HT1080 (cell line): ENCODE data around the gene STN1. TPM values are rescaled to one million over a fixed set of nuclear protein-coding genes. Genes with fewer than 3 reads are reported as not detected.

Experiments used
- DNase-seq: peaks from one replicate; pipeline ENCODE4 v3.0.0-alpha.2; 2015; ENCODE audit warnings: low read depth
- total RNA-seq: library from RNA; depleted of rRNA; stranded (reverse); fragments of >200 nt; shearing (Covaris generic); gene quantifications from 2 replicates; pipeline ENCODE4 v1.2.3, GENCODE V29; 2014

Gene STN1
- total RNA-seq, 1 experiment from 2014 or later = 35.9 TPM

DNA sequence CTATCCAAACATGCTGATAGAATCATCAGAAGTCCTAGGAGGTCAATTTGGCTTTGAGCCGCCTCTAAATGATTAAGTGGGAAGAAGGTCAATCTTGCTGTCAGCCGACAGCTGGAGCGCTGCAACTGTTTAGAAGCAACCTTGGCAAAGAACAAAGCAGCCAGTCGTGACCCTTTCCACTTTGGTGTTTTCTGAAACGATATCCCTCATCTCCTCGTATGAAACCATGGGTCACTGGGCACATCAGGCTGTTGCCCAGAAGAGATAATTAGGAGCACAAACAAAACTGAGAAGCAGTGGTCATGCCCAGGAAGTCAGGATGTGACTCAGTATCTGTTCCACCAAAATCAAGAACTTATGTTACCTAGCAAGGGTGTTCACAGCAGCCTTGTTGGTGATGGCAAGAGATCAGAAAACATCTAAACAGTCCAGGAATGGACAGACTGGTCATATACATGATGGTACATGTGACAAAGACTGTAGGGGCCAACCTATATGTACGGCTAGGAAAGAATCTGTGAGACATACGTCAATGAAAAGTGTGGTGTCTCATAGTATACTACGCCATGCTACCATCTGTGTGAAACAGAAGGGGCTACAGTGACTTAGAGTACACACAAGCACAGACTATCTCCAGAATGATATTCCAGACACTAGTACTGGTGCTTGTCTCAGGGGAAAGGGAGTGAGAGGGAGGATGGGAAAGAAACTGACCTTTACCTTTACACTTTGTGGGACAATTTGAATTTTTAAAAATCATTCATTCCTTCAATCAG, 22.4 kb downstream of the STN1 start:
- peak; percentile 90 for DNase-seq

DNA sequence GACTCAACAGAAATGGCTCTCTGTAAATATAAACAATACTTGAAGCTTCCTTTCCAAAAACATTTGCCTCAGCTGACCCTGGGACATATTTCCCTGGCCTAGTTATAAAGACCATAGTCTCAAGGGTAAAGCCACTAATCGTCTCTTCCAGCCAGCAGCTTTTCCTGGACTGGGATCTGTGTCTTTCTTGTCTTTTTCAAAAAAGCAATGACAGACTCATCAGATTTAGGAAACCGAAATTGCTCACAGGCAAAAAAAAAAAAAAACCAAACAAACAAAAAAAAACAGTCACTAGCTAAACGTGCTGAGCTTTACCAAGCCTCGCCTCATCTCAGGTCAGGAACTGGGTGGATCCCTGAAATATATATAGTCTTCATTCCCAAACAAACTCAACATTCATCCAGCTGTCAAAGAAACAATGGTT, 23.5 kb downstream of the STN1 start:
- peak; percentile 39 for DNase-seq

DNA sequence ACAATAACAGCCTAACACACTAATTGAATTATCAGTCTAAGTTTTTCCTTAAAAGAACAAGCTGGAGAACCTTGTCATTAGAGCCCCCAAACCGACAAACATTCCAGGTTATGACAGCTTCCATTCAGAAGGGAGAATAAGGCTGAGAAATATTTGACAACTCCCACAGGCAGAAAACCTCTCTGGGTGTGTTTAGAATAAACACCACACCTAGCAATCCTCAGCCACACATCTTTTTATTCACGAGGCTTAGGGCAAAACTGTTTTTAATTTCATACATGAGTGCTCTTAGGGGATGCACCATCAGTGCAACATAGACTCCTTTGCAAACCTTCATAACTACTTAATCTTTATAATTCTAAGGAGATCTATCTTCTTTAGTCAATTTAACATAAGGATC, 24.2 kb downstream of the STN1 start:
- DNase-seq = no peak

DNA sequence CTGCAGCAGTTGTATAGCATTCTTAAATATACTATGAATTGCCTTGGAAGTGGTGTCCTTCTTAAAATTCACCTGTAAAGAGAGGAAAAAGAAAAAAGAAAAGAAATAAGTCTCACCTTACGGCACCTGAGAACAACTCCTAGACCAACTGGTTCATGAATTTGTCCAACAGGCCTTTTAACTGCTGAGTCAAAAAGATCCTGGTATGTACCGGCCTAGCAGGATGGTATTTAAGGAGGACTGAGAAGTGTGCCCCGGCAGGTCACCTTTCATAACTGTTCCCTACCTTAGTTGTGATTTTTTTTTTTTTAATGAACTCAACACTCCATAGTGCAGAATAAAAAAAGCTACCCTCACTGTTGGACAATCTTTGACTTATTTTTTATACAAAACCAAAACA, 25.8 kb downstream of the STN1 start:
- DNase-seq = no peak

DNA sequence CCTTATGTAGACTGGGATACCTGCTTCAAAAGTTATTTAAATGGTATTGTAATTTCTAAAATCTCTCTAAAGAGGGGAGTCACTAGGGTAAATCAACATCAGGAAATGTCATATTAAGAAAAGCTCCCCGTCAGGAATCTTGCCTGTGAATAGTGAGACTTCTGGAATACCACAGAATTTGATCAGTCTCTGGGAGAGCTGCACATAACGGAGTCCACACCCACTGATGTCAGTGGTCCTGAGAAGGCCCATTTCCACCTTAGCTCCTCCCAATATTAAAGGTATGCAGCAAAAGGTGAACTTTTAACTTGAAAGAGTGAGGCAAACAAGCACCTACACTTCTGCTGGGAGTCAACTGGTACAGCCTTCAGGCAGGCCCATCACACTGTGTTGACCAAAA, 27.3 kb downstream of the STN1 start:
- DNase-seq = no peak

DNA sequence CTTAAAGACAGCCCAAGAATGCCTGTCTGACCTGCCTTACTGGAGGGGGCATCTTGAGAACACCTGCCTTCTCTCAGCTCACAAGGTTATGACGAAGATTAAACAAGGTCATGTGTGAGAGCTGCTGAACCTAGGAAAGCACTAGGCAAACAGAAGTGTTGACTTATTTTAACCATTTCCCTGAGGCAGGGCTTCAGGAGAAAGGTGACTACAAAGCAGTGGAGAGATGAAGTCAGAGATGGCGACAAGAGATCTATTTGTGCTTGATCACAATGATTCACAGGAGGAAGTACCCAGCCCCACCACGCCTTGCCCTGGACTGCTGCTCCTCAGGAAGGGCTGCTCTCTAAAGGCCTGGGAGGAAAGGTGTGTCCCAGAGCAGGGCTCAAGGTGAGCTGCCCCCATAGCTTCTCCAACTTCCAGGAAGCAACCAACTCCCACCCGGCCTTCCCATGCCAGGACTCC, 27.8 kb downstream of the STN1 start:
- peak; percentile 80 for DNase-seq

DNA sequence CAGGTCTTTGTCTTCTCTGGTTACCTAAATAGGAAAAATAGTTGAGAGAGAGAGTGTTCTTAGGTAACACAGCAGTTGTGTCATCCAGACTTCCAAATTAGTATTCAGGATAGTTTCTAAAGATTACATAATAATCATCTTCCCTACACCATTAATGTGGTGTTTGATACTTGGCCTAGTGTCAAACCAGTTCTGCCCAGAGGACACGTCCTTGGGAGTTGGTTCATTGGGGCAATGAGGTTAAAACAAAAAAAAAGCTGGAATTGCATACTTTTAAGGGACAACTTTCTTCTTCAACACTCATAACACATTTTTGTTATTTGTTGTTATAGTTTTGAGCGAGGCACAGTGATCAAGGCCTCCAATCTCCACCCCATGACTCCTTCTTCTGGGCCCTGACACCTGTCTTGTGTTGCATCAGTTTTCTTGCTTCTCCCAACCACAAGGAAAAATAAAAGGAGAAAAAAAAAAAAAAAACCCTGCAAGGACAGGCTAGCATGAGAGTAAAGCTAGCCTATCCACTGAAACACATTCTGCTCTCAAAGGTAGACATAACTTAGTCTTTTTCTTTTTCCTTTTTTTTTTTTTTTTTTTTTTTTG, 28.8 kb downstream of the STN1 start:
- no peak for DNase-seq

DNA sequence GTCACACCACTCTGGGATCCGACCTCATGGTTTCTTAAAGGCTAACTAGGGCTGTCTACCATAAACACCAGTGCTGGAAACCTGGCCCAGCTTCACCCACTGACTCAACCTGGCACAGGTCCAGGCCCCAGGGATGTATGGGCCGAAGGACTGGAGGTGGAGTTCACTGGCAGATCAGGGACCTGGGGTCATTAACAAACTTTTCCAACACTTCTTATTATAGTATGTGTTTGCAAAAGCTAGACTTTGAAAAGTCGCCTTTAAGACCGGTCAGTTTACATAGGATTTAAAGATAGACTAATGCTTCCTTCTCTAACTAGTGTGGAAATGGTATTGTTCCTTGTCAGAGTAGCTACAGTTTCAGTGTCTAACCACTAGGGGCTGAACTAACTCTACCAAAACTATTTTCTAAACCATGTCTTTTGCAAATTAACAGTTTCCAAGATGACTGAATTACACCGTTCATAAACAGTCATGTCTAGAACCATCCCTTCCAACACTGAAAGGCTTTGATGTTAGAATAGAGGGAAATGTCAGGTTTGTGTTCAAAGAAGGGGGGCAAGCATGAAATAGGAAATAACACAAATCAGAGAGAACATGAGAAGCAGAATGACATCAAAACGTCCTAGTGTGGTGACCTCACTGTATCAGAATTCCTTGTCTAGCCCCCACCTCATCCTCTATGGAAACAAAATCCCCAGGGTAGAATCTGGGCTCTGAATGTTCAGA, 29.7 kb downstream of the STN1 start:
- peak; percentile 85 for DNase-seq

DNA sequence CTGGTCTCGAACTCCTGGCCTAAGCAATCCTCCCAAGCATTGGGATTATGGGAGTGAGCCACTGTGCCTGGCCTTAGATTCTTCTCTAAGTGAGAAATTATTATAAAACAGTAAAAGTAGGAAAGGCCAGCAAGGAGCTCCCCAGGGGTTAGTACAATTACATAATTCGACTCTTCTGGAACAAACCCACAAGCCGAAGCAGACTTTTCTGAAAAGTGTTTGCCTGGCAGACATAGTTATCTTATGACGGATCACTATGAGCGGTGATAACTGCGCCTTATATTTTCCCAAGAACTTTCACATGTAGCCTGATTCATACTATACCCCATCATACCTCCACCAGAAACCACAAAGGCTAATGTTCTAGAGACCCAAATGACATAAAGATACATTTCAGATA, 32.4 kb downstream of the STN1 start:
- no peak for DNase-seq

DNA sequence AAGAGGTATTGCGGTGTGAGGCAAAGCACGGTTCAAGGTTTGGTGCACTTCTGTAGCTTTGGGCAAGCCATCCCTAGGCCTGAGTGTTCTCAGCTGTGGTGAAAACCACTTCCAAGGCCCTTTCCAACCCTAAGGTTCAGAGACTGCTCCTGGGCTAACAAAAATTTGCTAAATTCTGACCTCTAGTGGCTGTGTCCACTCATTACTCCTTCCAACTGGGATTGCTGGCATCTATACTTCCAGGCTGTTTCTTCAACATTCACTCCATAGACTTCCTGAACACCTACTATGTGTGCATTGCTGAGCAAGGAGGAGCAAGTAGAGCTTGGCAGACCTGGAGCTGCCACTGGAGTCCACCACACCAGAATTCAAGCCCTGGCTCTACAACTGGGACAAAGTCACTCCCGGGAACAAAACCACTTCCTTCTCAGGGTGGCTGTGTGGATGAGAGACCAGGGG, 33.3 kb downstream of the STN1 start:
- DNase-seq = peak; percentile 66

DNA sequence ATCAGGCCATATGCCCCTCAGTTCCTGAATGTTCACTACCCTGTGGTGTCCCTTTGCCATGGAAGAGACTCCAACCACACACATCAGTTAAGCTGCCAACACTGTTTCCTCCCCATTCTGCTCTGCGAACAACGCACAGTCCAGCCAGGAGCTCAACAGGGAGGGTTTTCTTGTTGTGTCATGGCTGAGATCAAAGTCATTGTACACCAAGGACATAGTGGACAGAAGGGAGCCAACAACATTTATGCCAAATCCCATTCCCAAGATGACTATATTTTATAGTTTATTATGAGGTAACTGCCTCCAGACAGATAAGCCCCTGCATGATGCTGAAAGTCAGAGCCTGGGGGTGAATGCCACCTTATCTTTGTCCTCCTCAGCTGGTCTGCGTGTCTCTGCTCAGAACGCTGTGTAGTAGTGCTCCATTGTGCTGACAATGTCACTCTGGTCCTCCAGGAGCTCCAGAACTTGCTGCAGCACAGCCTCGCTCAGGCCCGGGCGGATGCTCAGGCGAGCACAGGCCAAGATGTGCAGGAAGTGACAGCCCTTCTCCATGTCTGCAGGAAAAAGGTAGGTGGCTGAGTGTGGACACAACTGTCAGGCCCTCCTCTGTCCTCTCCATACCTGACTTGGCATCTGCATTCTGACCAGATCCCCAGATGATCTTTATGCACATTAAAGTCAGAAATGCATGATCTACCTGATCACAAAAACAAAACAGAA, 35.5 kb downstream of the STN1 start:
- DNase-seq = no peak

DNA sequence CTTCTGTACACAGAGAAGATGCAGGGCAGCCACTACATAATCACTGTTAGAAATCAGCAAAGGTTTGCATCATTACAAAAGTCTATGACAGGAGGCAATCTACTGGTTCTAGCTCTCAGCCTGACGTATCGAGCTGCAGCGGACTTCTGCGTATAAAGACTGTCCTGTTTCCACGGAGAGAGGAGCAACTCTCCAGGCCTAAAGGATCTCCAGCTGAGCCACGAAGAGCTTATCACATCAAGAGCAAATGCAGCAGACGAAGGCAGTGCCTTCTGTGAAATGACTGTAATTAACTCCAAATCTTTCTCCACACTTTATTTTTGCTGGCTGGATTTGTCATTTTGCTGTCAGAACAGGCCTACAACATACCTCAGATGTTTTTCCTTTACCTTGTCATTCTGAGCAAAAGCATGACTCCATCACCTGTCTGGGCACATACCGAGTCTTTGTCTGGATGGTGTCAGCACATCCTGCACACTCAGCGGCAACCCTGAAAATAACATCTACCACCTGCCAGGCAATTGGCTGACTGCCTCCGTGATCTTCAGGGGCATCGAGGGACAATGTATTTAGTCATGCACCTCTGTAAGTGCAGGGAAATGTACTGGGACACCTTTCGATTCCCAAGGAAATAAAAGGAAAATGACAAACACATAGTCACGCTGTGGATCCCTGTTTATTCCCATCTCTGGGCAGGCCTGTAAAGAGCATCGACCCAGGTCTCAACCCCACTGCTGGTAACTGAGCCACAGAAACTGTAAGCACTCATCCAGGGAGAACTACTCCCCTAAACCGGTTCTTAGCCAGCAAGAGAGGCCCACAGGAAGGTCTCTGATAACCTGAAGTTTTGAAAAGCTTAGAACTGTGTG, 36.3 kb downstream of the STN1 start:
- DNase-seq = no peak

DNA sequence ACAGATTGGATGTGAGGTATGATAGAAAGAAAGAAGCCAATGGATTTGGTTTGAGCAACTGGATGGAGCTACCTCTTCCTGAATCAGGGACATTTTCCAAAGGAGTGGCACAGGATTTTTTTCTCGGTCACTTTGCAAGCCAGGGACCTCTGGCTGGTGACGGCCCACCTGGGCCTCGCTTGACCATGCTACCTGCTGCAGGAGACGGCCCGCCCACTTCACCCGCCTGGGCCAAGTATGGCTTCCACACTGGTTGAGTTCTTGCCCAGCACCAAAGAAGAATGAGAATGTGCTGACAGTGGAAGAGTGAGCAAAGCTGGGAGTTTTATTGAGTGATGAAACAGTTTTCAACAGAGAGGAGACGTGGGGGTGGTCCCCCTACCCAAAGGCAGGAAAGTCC, 38.2 kb downstream of the STN1 start:
- DNase-seq = no peak

DNA sequence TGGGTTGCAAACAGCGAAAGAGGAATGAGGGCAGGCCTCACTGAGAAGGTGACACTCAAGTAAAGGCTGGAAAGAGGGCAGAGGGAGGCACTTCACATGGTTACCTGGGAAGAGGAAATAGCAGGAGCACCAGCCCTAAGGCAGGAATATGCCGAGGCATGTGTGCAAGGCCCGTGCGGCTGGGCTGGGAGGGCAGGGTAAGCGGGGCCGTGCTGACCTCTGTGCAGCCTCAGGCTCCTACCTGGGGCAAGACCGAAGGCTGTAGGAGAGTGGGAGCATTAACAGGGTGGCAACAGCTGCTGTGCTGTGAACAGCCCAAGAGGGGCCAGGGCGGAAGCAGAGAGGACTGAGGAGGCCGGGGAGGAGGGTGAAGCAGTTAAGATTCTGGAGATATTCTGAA, 38.6 kb downstream of the STN1 start:
- DNase-seq = no peak

DNA sequence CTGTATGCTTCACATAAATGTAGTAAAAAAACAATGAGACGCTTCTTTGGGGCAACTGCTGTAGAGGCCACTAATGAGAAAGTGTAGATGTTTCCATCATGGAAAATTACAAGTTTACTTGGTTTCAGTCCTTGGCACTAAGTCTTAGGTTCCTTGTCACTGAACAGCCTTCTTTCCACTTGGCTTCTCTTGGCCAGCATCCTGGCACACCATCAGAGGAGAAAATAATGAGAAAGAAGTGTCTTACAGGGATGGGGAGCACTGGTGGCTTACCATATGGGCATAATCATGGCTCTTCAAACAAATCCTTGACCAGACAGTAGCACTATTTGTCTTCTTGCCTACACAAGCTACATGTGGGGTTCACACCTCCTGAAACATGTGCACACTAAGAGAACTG, 40.1 kb downstream of the STN1 start:
- DNase-seq = no peak

DNA sequence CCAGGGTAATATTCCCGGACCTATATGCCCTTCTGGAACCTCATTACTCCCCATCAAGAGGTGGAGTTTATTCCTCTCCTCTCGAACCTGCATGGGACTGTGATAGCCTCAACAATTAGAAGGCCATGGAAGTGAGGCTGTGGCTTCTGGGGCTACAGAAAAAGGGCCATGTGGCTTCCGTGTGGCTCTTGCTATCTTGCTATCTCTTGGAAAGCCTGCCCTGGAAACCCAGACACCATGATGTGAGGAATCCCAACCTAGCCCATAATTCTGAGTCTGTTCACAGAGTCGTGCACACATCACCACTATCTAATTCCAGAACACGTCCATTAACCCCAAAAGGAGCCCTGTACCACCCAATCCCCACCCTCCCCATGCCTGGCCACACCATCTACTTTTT, 41.8 kb downstream of the STN1 start:
- no peak for DNase-seq

DNA sequence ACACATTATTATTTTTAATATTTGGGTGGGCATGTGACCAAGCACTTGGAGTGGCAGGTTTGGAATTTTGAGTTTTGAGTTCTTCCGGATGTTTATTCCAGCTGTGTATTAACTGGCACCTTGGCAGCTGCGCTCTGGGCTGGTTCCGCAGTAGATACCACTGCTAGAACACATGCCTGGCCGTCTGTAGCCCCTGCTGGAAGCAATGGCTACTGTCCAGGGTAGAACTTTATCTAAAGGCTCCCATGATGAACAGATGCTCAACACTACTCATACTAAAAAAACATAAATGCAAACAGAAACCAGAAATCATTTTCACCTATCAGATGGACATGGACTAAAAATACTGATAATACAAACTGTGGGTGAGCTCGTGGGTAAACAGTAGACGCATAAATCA, 43.3 kb downstream of the STN1 start:
- DNase-seq = no peak

DNA sequence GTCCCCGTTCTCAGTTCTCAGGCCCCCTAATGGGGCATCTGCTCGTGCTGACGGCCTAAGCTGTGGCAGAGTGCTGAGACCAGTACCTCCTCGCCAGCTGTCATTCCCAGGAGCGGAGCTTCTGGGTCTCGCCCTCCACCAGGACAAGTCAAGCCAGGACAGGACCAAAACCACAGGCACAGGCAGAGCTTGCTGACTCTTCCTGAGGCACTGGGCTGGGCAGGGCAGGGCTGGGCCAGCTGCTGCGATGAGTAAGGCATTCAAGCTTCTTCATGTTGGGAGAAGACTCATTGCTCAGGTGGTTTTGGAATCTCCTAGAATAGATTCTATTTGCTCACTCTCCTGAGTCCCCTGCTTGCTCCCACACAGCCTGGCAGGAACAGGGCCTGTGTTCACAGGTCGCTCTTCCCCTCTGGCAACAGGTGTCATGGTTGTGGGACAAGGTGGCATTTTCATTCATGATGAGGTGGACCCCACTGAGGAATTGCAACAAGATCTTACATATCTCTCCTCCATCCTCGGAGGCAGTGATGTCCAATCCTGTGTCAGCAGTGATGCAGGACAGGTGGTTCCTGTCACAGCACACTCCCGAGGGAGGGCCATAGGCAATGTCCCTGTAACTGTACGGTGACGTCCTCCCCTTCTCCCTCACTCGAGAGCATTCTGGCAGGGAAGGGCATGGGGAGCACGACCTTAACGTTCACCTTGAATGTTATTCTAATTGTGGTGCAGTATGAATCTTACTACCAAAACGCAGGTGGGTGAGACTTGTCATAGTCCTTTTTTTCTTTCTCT, 45.6 kb downstream of the STN1 start:
- peak; percentile 75 for DNase-seq

DNA sequence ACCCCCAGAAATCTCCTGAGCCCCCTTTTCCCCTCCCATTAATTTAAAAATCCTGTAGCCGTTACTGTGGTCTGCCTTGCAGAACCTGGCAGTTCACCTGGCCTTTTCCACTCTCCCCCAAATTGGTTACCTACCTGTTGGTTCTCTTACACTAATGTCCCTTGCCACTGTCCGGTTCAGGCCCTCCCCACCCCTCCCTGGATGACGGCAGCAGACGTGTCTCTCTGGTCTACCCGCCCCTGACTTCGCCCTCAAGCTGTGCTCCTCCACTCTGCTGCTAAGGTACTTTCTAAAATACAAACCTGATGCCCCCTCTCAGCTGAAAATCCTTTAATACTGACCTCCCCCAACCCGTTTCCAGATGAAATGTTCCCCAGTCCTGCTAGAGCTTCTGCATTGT, 47.0 kb downstream of the STN1 start:
- DNase-seq = no peak

DNA sequence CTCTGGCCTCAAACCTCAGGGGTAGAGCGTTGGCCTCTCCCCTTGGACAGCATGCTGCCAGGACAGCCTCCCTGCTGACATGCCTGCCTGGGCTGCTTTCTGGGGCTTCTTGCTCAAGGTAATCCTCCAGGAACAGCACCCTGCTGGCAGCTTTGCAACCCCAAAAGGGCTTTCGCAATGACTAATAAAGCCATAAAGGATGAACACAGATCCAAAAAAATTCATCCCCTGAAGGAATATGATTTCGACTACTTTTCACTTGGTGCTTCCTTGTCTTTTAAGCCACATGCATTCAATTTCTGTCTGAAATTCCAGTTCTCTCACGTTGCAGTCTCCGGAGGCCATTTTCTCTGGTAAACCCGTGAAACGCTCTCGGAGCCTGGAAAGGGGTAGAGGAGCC, 47.5 kb downstream of the STN1 start:
- peak; percentile 15 for DNase-seq
